IMR-90 (cell line): ENCODE data around the gene CHMP1A. TPM values are rescaled to one million over a fixed set of nuclear protein-coding genes. Genes with fewer than 3 reads are reported as not detected.

Source experiments
- ATAC-seq: fragments of 200-7000 bp; cut with Tn5 transposase; 2 replicates; pipeline ENCODE4 v1.9.1; 2020; ENCODE audit warnings: low read depth, mild to moderate bottlenecking, moderate library complexity
- BruUV-seq: library from RNA; stranded (reverse); fragments of 400-500 nt; replicated peaks from 2 replicates; lab custom pipeline; 2021; lab: Mats Ljungman, UMichigan
- CTCF ChIA-PET: fragments of 300-600 bp; formaldehyde crosslinking; extraction: SDS; loops from one replicate; lab custom pipeline; 2021; ENCODE audit warnings: antibody characterized with exemption; lab: Yijun Ruan, JAX
- POLR2A ChIA-PET: fragments of 300-600 bp; sonication (Branson Sonifier 250); formaldehyde crosslinking; loops from one replicate; lab custom pipeline; 2022; ENCODE audit warnings: antibody characterized with exemption; ENCODE audit not compliant: unreplicated experiment; lab: Charles Lee
- DNase-seq: peaks from one replicate; pipeline ENCODE4 v3.0.0; 2013
- H2AFZ ChIP-seq: replicated peaks from 2 replicates; pipeline ENCODE3; 2013; ENCODE audit warnings: low read length, mild to moderate bottlenecking; ENCODE audit not compliant: poor library complexity
- H2AK5ac ChIP-seq: 2 replicates; pipeline ENCODE4 v1.6.1; 2013; ENCODE audit warnings: low read depth, low read length, inconsistent platforms
- H2AK9ac ChIP-seq: replicated peaks from 2 replicates; pipeline ENCODE3; 2013; ENCODE audit warnings: mild to moderate bottlenecking, low read depth, low read length, moderate library complexity; ENCODE audit not compliant: poor library complexity
- H2BK120ac ChIP-seq: 2 replicates; pipeline ENCODE4 v1.6.1; 2013; ENCODE audit warnings: low read depth, low read length, inconsistent platforms
- H2BK15ac ChIP-seq: 3 replicates; pipeline ENCODE4 v1.6.1; 2013; ENCODE audit warnings: low read depth, low read length, inconsistent platforms
- H2BK20ac ChIP-seq: 2 replicates; pipeline ENCODE4 v1.6.1; 2013; ENCODE audit warnings: low read depth, mild to moderate bottlenecking, inconsistent platforms, low read length, moderate library complexity
- H2BK5ac ChIP-seq: 2 replicates; pipeline ENCODE4 v1.6.1; 2013; ENCODE audit warnings: mild to moderate bottlenecking, low read depth, low read length, inconsistent platforms; ENCODE audit not compliant: poor library complexity, severe bottlenecking
- H3K14ac ChIP-seq: replicated peaks from 2 replicates; pipeline ENCODE4 v1.6.1; 2013; ENCODE audit warnings: low read depth, low read length, inconsistent platforms
- H3K18ac ChIP-seq: 2 replicates; pipeline ENCODE4 v1.6.1; 2013; ENCODE audit warnings: low read depth, low read length, control low read depth
- H3K23ac ChIP-seq: 2 replicates; pipeline ENCODE4 v1.6.1; 2013; ENCODE audit warnings: low read depth, low read length, inconsistent platforms
- H3K27ac ChIP-seq: 2 replicates; pipeline ENCODE4 v1.5.1; 2013; ENCODE audit warnings: mild to moderate bottlenecking, control low read depth, low read length; ENCODE audit not compliant: insufficient read depth
- H3K27me3 ChIP-seq: 2 replicates; pipeline ENCODE4 v1.6.1; 2013; ENCODE audit warnings: low read length; ENCODE audit not compliant: control insufficient read depth, insufficient read depth
- H3K36me3 ChIP-seq: 2 replicates; pipeline ENCODE4 v1.6.1; 2013; ENCODE audit warnings: low read length, mixed read lengths; ENCODE audit not compliant: control insufficient read depth, insufficient read depth
- H3K4ac ChIP-seq: 2 replicates; pipeline ENCODE4 v1.6.1; 2013; ENCODE audit warnings: low read depth, low read length, inconsistent platforms
- H3K4me1 ChIP-seq: 2 replicates; pipeline ENCODE4 v1.6.1; 2013; ENCODE audit warnings: low read length, mixed read lengths; ENCODE audit not compliant: control insufficient read depth, insufficient read depth
- H3K4me2 ChIP-seq: 2 replicates; pipeline ENCODE4 v1.6.1; 2013; ENCODE audit warnings: low read depth, mild to moderate bottlenecking, control low read depth, low read length, moderate library complexity
- H3K4me3 ChIP-seq: 2 replicates; pipeline ENCODE4 v1.5.1; 2013; ENCODE audit warnings: low read depth, mild to moderate bottlenecking, control low read depth, low read length, moderate library complexity; ENCODE audit not compliant: insufficient read depth
- H3K56ac ChIP-seq: 2 replicates; pipeline ENCODE4 v1.6.1; 2013; ENCODE audit warnings: low read length, inconsistent platforms; ENCODE audit not compliant: insufficient read depth; ENCODE audit errors: extremely low read depth
- H3K79me1 ChIP-seq, 2 experiments: 2 replicates each; pipeline ENCODE4 v1.6.1; 2013; ENCODE audit warnings: low read length in 2 of 2, inconsistent platforms in 1 of 2, low read depth in 1 of 2
- H3K9ac ChIP-seq: 2 replicates; pipeline ENCODE4 v1.6.1; 2013; ENCODE audit warnings: low read depth, low read length, control low read depth
- H3K9me1 ChIP-seq: 2 replicates; pipeline ENCODE4 v1.6.1; 2013; ENCODE audit warnings: low read length, inconsistent platforms; ENCODE audit not compliant: insufficient read depth
- H3K9me3 ChIP-seq: 2 replicates; pipeline ENCODE4 v1.6.1; 2013; ENCODE audit warnings: low read length; ENCODE audit not compliant: control insufficient read depth, insufficient read depth
- H4K20me1 ChIP-seq: 2 replicates; pipeline ENCODE4 v1.6.1; 2013; ENCODE audit warnings: low read length, inconsistent platforms; ENCODE audit not compliant: insufficient read depth
- H4K5ac ChIP-seq: 2 replicates; pipeline ENCODE4 v1.6.1; 2013; ENCODE audit warnings: mild to moderate bottlenecking, low read depth, low read length, control low read depth
- H4K8ac ChIP-seq, 2 experiments: 2 replicates each; pipeline ENCODE4 v1.6.1; 2013; ENCODE audit warnings: low read depth in 2 of 2, low read length in 2 of 2, control low read depth in 1 of 2, inconsistent platforms in 1 of 2
- H4K91ac ChIP-seq: 2 replicates; pipeline ENCODE4 v1.6.1; 2013; ENCODE audit warnings: low read depth, low read length, inconsistent platforms; ENCODE audit not compliant: insufficient read depth
- BHLHE40 ChIP-seq: fragments of 150-350 bp; IDR thresholded peaks from 2 replicates; pipeline ENCODE4 v1.6.1; 2016; ENCODE audit warnings: mild to moderate bottlenecking, low read depth, low read length
- CEBPB ChIP-seq: IDR thresholded peaks from 2 replicates; pipeline ENCODE4 v1.6.1; 2012; ENCODE audit warnings: low read depth, low read length, improper control_type of control experiment
- MAFK ChIP-seq: IDR thresholded peaks from 2 replicates; pipeline ENCODE4 v1.6.1; 2012; ENCODE audit warnings: low read depth, low read length, improper control_type of control experiment
- MXI1 ChIP-seq: IDR thresholded peaks from 2 replicates; pipeline ENCODE4 v1.6.1; 2012; ENCODE audit warnings: low read depth, mild to moderate bottlenecking, low read length, moderate library complexity, borderline replicate concordance
- NFE2L2 ChIP-seq: fragments of 150-350 bp; IDR thresholded peaks from 2 replicates; pipeline ENCODE4 v1.6.1; 2016; ENCODE audit warnings: low read depth, mild to moderate bottlenecking, low read length
- POLR2A ChIP-seq: IDR thresholded peaks from 2 replicates; pipeline ENCODE4 v1.6.1; 2012; ENCODE audit warnings: mild to moderate bottlenecking, low read depth, low read length
- RAD21 ChIP-seq: IDR thresholded peaks from 2 replicates; pipeline ENCODE4 v1.6.1; 2012; ENCODE audit warnings: low read length, improper control_type of control experiment
- RFX5 ChIP-seq: IDR thresholded peaks from 2 replicates; pipeline ENCODE4 v1.8.0; 2012; ENCODE audit warnings: low read depth, mild to moderate bottlenecking, low read length, moderate library complexity
- SMC3 ChIP-seq: fragments of 150-350 bp; IDR thresholded peaks from 2 replicates; pipeline ENCODE4 v1.6.1; 2016; ENCODE audit warnings: low read depth, mild to moderate bottlenecking, antibody characterized with exemption, low read length, moderate library complexity
- WGBS, 2 experiments: methylation state at CpG; one replicate each; pipeline versions ENCODE4 v1.1.5 to v1.1.7; 2013; ENCODE audit warnings: missing lambda C conversion rate in 2 of 2; ENCODE audit not compliant: insufficient read length in 1 of 2; ENCODE audit errors: extremely low coverage in 2 of 2; 5-methylcytosine and 5-hydroxymethylcytosine counted together
- dilution Hi-C: fragments of 300-500 bp; cut with HindIII; formaldehyde crosslinking; loops from one replicate; pipeline ENCODE4 v1.14.3; 2018; ENCODE audit warnings: low sequenced_read_pairs; ENCODE audit not compliant: unreplicated experiment
- in situ Hi-C: fragments of 300-500 bp; cut with MboI; formaldehyde crosslinking; loops from 3 replicates; pipeline ENCODE4 v1.14.3; 2019; ENCODE audit warnings: low sequenced_read_pairs, inconsistent platforms, mixed read lengths
- intact Hi-C: fragments of 100-400 bp; cut with micrococcal nuclease; formaldehyde crosslinking; loops from 2 replicates; pipeline ENCODE4 v1.10.0; 2022
- polyA plus RNA-seq, 3 experiments: library from polyadenylated mRNA; depleted of rRNA; stranded (reverse); fragments of >200 nt; gene quantifications; 2 replicates each; pipeline ENCODE4 v1.2.3, GENCODE V29; 2012; ENCODE audit warnings: low replicate concordance in 1 of 3
- total RNA-seq: library from RNA; depleted of rRNA; stranded (reverse); fragments of >200 nt; gene quantifications from 2 replicates; pipeline ENCODE4 v1.2.3, GENCODE V29; 2012
- TF ChIP-seq, protein P1 (sequence below): fragments of 150-350 bp; IDR thresholded peaks from 2 replicates; pipeline ENCODE4 v1.6.1; 2016; ENCODE audit warnings: low read depth, mild to moderate bottlenecking, low read length, moderate library complexity, borderline replicate concordance
- TF ChIP-seq, protein P2 (sequence below): conservative IDR thresholded peaks from 2 replicates; pipeline ENCODE4 v1.5.1; 2012; ENCODE audit warnings: mild to moderate bottlenecking, low read depth, low read length, improper control_type of control experiment
- TF ChIP-seq, protein P3 (sequence below): fragments of 150-350 bp; IDR thresholded peaks from 2 replicates; pipeline ENCODE4 v1.6.1; 2017; ENCODE audit warnings: mild to moderate bottlenecking, antibody characterized with exemption, low read length, low read depth

Gene CHMP1A
- total and polyA plus RNA-seq, 2 of the 4 experiments (the other 2 are of a cell fraction) = 97.3 to 99.8 TPM

DNA sequence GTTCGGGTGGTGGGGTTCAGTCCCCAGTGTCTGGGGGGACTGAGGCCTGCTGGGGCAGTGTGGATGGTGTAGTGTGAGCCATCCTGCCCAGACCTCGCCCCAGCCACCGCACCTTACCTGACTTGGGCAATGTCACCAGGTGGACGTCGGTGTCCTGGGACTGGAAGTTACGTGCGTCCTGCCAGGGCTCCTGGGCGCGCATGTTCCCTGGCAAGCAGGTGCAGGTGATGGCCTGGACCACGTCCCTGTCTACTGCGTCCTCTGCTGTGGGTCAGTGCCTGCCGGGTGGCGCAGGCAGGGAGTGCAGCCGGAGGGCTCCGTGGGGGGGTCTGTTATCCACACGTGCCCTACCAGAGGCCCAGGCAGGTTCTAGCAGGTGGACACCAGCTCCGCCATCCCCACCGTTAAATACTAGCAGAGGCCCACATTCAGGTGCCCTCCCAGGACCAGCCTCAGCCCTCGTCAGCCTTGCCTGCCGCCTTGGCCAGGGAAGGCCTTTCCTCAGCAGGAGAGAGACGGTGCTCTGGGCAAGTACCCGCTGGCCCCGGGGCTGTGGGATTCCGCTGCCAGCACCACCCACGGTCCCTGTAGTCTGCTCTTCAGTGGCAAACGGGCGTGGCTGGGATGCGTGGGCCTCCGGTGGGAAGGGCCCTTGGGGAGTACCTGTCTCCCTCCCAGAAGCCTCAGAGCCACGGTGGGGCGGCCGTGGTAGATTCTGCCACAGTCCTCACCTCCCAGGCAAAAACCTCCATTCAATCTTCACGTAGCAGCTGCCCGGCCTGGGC, 52.1 kb downstream of the CHMP1A start:
- Histone ChIP-seq H2BK5ac (no peak overlapping the region), H3K56ac (no peak overlapping the region), H3K4me2 (no peak overlapping the region), H2BK20ac (no peak overlapping the region), H3K27me3 (peaks cover 4% of the 10 kb centered on the region; the same call in 1 of the 2 replicates), H4K8ac (no peak overlapping the region), H3K9ac (no peak overlapping the region), H4K5ac (no peak overlapping the region), H3K4me1 (peaks cover 12% of the 10 kb centered on the region), H3K36me3 (no peaks in the 10 kb centered on the region), H2AFZ (no peak overlapping the region), H3K4me3 (no peak overlapping the region), H2AK5ac (peak overlapping the region; percentile 37; the same call in 1 of the 2 replicates), H4K20me1 (peaks cover 15% of the 10 kb centered on the region), H2BK120ac (no peak overlapping the region), H3K9me3 (no peaks in the 10 kb centered on the region), H3K27ac (no peak overlapping the region), H2BK15ac (no peak overlapping the region), H2AK9ac (peak overlapping the region; percentile 57), H3K14ac (no peak overlapping the region), H3K79me1 (no peaks in the 10 kb centered on the region), H3K9me1 (peaks cover 8% of the 10 kb centered on the region), H4K91ac (no peak overlapping the region), H3K18ac (no peak overlapping the region), H3K4ac (no peak overlapping the region), H3K23ac (no peak overlapping the region)
- no TSS peak for BruUV-seq
- no peak for DNase-seq
- POLR2A ChIA-PET = no interaction called here
- CTCF ChIA-PET = no interaction called here
- 95% methylated on average over 22 of the region's 34 CpGs; no CpG with 5 or more reads in 1 of the 2 experiments for WGBS, 2 experiments
- intact Hi-C loops (no loop called here), in situ Hi-C loops (no loop called here), dilution Hi-C loops (no loop called here)
- ATAC-seq = no peak
- no peak for TF ChIP-seq SMC3
- TF ChIP-seq RFX5 = no peak
- TF ChIP-seq, protein P1, sequence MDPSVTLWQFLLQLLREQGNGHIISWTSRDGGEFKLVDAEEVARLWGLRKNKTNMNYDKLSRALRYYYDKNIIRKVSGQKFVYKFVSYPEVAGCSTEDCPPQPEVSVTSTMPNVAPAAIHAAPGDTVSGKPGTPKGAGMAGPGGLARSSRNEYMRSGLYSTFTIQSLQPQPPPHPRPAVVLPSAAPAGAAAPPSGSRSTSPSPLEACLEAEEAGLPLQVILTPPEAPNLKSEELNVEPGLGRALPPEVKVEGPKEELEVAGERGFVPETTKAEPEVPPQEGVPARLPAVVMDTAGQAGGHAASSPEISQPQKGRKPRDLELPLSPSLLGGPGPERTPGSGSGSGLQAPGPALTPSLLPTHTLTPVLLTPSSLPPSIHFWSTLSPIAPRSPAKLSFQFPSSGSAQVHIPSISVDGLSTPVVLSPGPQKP = no peak
- TF ChIP-seq, protein P2, sequence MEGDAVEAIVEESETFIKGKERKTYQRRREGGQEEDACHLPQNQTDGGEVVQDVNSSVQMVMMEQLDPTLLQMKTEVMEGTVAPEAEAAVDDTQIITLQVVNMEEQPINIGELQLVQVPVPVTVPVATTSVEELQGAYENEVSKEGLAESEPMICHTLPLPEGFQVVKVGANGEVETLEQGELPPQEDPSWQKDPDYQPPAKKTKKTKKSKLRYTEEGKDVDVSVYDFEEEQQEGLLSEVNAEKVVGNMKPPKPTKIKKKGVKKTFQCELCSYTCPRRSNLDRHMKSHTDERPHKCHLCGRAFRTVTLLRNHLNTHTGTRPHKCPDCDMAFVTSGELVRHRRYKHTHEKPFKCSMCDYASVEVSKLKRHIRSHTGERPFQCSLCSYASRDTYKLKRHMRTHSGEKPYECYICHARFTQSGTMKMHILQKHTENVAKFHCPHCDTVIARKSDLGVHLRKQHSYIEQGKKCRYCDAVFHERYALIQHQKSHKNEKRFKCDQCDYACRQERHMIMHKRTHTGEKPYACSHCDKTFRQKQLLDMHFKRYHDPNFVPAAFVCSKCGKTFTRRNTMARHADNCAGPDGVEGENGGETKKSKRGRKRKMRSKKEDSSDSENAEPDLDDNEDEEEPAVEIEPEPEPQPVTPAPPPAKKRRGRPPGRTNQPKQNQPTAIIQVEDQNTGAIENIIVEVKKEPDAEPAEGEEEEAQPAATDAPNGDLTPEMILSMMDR = no peak
- TF ChIP-seq RAD21 = no peak
- no peak for TF ChIP-seq CEBPB
- no peak for TF ChIP-seq BHLHE40
- no peak for TF ChIP-seq POLR2A
- TF ChIP-seq MXI1 = no peak
- no peak for TF ChIP-seq MAFK
- TF ChIP-seq, protein P3, sequence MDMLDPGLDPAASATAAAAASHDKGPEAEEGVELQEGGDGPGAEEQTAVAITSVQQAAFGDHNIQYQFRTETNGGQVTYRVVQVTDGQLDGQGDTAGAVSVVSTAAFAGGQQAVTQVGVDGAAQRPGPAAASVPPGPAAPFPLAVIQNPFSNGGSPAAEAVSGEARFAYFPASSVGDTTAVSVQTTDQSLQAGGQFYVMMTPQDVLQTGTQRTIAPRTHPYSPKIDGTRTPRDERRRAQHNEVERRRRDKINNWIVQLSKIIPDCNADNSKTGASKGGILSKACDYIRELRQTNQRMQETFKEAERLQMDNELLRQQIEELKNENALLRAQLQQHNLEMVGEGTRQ = no peak
- TF ChIP-seq NFE2L2 = no peak
